Measurements from ENCODE around the gene LILRB3.
"Not testable (repeated sequence)": the region's sequence is repeated elsewhere in the genome, so short reads cannot be mapped to it uniquely, and the experiment has no call there.

LILRB3 gene

GRCh38 chr19:54209058-54209810 lies 13.6 kb downstream of the LILRB3 start:
- peak; percentile 70 to 72 for DNase-seq

GRCh38 chr19:54208784-54209057 lies 14.1 kb downstream of the LILRB3 start:
- DNase-seq: peak in 1 of 2 experiments; percentile 79

GRCh38 chr19:54207983-54208783 lies 14.6 kb downstream of the LILRB3 start:
- peak; percentile 81 to 82 for DNase-seq

GRCh38 chr19:54207676-54207982 lies 15.2 kb downstream of the LILRB3 start:
- DNase-seq: no peak

GRCh38 chr19:54207193-54207592 lies 15.6 kb downstream of the LILRB3 start:
- DNase-seq: peak; percentile 59 to 61

- no peak for DNase-seq
Observed at GRCh38 chr19:54206831-54207177, 16.0 kb downstream of the LILRB3 start.

GRCh38 chr19:54206030-54206830 lies 16.6 kb downstream of the LILRB3 start:
- DNase-seq: peak; percentile 55

GRCh38 chr19:54204767-54205468 lies 17.9 kb downstream of the LILRB3 start:
- no peak for DNase-seq

GRCh38 chr19:54203151-54203611 lies 19.6 kb downstream of the LILRB3 start:
- no peak for DNase-seq

GRCh38 chr19:54201980-54202379 lies 20.8 kb downstream of the LILRB3 start:
- DNase-seq: no peak

GRCh38 chr19:54201172-54201701 lies 21.6 kb downstream of the LILRB3 start:
- DNase-seq: no peak

- no peak for DNase-seq
Observed at GRCh38 chr19:54199401-54199800, 23.4 kb downstream of the LILRB3 start.

GRCh38 chr19:54197121-54197520 lies 25.7 kb downstream of the LILRB3 start:
- no peak for DNase-seq

GRCh38 chr19:54196536-54196935 lies 26.3 kb downstream of the LILRB3 start:
- no peak for DNase-seq

GRCh38 chr19:54194463-54194862 lies 28.3 kb downstream of the LILRB3 start:
- DNase-seq: not testable (repeated sequence)

- no peak for DNase-seq
Observed at GRCh38 chr19:54193011-54193410, 29.8 kb downstream of the LILRB3 start.

GRCh38 chr19:54191811-54192453 lies 30.9 kb downstream of the LILRB3 start:
- no peak for DNase-seq

- peak in 1 of 2 experiments; percentile 91 for DNase-seq
Observed at GRCh38 chr19:54191011-54191810, 31.6 kb downstream of the LILRB3 start, which contains the start of gene TSEN34. Gene TSEN34 (plus strand): TSS chr19:54191308. CDS start chr19:54191365, 57 bp downstream.

- peak; percentile 100 for DNase-seq
Observed at GRCh38 chr19:54190503-54191010, 32.2 kb downstream of the LILRB3 start.

- peak; percentile 100 for DNase-seq
Observed at GRCh38 chr19:54189735-54190502, 32.9 kb downstream of the LILRB3 start.
